GM18873 (cell line): Measurements from ENCODE around the gene DKC1.

Source experiments
- ATAC-seq: cut with Tn5 transposase; IDR thresholded peaks from one replicate; pipeline ENCODE4 v1.9.1; 2021; ENCODE audit warnings: mild to moderate bottlenecking, moderate library complexity, moderate number of reproducible peaks; ENCODE audit not compliant: unreplicated experiment, low FRiP score

The DKC1 gene

GRCh38 chrX:154762537-154763296 lies at the start of gene DKC1:
Gene DKC1 (plus strand): TSS chrX:154762864. CDS start chrX:154762966, 102 bp downstream.
- ATAC-seq: peak; percentile 79

- peak; percentile 45 for ATAC-seq
These were observed 47.7 kb upstream of the DKC1 start for GRCh38 chrX:154714925-154715324.

GRCh38 chrX:154715825-154716224 lies 46.8 kb upstream of the DKC1 start:
- no peak for ATAC-seq

- ATAC-seq: no peak
These were observed 44.8 kb upstream of the DKC1 start for GRCh38 chrX:154717824-154718223.

- ATAC-seq: no peak
These were observed 44.0 kb upstream of the DKC1 start for GRCh38 chrX:154718616-154719015.

DNA sequence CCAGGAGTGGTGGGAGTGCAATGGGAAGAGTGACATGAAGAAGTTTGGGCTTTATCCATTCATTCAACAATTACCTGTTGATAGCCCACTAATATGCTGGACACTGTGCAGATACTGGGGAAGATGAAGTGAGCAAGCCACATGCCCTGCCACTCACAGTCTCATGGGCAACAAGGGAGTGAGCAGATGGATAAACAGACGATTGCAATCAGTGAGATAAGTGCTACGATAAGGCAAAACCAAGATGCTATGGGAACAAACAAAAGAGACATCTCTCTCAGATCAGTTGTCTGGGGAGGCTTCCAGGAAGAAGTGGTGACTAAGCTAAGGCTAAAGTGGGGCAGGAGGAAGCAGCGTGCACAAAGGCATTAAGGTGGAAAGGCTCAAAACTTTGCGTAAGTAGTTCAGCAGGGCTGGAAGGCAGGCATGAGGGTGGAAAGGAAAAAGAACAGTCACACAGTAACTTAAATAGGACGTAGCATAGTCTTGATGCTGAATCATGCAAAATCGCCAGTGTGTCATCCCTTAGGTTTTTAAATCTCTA lies 43.5 kb upstream of the DKC1 start:
- ATAC-seq: no peak

DNA sequence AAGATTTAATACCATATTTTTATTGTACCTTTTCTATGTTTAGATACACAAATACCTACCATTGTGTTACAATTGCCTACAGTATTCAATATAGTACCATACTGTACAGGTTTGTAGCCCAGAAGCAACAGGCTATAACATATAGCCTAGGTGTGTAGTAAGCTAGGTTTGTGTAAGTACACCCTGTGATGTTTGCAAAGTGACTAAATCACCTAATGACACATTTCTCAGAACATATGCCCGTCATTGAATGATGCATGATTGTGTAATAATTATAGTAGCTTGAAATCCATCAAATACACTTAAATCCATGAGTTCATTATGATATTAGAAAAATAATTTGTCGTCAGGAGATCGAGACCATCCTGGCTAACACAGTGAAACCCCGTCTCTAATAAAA lies 42.6 kb upstream of the DKC1 start:
- ATAC-seq: no peak

GRCh38 chrX:154721155-154721554 lies 41.5 kb upstream of the DKC1 start:
- ATAC-seq: no peak

DNA sequence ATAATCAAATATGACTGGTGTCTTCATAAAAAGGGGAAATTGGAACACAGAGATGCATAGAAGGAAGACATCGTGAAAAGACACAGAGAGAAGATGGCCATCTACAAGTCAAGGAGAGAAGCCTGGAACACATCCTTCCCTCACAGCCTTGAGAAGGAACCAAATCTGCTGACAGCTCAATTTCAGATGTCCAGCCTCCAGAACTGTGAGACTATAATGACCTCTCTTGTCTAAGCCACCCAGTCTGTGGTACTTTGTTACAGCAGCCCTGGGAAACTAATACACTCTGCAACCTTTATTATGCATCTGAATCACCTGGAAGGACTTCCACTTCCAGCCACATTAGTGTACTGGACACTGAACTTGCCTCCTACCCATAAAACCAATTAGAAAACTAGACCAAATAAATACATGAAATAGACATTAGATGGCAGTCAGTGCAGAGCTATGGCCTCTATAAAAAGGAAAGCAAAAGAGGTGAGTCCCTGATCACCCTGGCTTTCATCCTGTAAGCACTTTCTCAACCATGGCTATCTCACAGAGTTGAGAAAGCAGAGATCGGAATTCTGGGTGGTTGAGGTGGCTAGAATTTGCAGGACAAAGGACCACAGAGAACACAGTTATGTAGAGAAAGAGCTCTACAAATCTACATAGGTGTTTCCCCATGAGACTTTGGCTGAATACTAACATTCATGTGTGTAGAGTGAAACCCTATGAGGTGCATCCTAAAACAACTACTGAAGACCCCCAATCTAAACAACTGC lies 37.5 kb upstream of the DKC1 start:
- ATAC-seq: no peak

- no peak for ATAC-seq
These were observed 35.2 kb upstream of the DKC1 start for GRCh38 chrX:154727418-154727817.

- no peak for ATAC-seq
These were observed 34.8 kb upstream of the DKC1 start for GRCh38 chrX:154727871-154728270.

DNA sequence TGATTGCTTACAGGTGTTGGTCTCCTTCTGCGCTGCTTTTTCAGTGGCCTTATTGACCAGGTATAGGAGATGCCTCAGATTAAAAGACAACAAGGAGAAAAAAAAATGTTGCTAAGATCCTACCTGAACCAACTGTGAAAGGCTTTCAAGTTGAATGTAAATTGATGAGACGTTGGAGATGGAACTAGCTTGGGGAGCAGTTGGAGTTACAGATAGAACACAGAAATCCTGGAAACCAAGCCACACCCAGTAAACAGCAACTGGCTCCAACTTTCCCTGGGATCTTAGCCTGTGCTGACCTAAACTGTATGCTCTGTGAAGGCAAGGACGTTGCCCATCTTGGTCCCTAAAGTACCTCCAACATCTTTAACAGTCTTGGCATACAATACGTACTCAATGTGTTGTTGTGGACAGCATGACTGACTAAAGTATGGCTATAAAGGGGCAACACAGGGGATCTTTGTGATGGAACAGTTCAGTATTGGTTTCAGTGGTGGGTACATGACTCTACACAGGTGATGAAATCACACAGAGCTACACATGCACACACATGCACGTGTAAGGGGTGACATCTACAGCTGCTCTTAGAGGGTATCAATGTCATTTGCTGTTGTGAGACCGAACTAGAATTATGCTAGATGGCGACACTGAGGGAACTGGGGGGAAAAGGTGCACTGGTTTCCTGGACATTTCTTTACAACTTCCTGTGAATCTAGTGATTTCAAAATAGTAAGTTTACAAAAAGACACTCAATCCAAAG lies 34.1 kb upstream of the DKC1 start:
- ATAC-seq: no peak

- ATAC-seq: no peak
These were observed 33.2 kb upstream of the DKC1 start for GRCh38 chrX:154729439-154729838.

- ATAC-seq: no peak
These were observed 32.3 kb upstream of the DKC1 start for GRCh38 chrX:154730253-154730891.

DNA sequence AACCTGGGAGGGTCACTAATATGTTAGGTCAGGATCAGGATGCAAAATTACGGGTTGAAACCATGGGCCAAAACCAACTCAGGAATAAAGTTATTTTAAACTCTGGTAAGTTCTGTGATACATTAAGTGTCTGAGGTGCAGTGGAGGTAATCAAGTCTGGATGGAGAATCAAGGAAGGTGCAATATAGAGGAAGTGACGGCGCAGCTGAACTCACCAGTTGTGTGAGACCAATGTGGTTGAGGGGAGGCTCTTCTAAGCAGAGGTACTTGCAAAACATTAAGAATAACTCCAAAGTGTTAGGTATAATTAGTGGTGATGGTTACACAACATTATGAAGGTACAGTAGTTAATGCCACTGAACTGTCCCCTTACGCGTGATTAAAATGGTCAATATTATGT lies 31.5 kb upstream of the DKC1 start:
- ATAC-seq: no peak

DNA sequence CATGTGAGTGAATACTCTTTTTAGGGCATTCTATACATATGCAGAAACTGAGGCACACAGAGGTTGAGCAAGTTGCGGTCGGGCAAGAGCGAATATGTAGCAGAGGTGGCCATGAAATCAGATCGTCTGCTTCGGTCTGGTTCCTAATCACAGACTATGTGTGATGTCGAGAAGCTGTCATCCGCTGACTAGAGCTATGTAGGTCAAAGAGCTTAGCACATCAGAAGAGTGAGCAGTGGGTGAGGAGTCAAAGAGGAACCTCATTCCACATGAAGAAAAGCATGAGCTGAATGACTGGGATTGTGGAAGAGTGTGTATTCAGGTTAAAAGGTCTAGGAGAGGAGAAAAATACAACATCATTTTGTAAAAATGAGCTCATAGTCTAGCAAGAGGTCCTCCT lies 30.8 kb upstream of the DKC1 start:
- ATAC-seq: no peak

DNA sequence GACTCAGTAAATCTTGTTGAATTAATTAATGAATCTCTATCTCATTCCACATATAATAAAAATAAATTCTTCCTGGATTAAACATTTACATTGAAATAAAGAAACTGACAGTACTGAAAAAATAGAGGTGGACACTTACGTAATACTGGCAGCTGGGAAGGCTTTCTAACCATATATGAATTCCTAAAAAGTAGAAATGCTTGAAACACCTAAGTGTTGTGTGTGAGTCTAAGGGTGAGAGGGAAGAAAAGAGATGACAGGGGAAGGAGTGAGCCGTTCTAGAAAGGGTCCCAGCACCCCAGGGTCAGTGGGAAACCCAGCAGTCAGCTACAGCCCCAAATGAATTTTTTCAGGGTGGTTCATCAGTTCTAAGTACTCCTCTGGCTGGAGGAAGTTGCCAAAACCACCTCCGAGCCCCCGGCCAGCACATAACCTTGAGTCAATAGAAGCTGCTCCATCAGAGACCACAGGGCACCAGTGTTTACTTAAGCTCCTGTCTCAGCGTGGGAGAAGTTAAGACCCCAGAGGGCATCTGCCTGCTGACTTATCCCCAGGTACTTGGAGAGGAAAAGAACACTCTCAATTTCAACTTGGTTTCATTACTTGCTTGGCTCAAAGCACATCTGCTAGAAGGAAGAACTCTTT lies 30.1 kb upstream of the DKC1 start:
- ATAC-seq: no peak

- no peak for ATAC-seq
These were observed 29.6 kb upstream of the DKC1 start for GRCh38 chrX:154733066-154733425.

DNA sequence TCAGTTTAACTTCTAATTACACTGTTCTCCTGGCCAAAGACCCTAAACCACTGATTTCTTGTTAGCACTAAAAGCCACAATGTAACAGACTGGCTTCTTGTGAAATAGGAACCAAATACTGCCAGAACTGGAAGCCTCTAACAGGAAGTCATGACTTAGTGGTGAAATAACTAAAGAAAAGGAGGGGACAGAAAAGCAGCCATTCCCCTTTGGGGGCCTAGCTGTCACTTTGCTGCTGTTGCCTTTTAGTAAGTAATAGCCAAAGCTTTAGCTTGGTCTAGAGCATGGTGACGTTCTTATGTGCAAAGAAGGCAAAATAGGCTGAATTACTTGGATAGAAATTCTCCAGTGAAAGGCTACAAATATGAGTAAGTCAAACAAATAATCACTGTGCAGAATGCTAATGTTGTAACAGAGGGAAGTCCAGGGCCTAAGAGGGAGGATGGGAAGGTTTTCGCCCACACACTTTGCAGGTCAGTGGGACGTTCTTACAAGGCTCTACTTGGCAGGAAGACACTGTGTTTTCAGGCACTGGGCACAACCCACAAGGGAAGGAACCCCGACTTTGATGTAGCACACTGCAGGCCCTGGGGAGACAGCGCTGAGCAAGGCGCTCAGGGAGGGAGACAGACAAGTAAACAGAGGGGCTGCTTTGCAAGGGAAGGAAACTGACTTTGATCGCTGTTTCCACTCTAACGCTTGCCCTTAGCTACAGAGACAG lies 28.4 kb upstream of the DKC1 start:
- ATAC-seq: no peak
